HG02870 (cell line): ENCODE data around the gene ANKAR.
"Not testable (repeated sequence)": the region's sequence is repeated elsewhere in the genome, so short reads cannot be mapped to it uniquely, and the experiment has no call there.

Source experiments
- ATAC-seq: cut with Tn5 transposase; IDR thresholded peaks from one replicate; pipeline ENCODE4 v1.9.1; 2021; ENCODE audit warnings: mild to moderate bottlenecking, moderate library complexity; ENCODE audit not compliant: unreplicated experiment

Gene ANKAR

DNA sequence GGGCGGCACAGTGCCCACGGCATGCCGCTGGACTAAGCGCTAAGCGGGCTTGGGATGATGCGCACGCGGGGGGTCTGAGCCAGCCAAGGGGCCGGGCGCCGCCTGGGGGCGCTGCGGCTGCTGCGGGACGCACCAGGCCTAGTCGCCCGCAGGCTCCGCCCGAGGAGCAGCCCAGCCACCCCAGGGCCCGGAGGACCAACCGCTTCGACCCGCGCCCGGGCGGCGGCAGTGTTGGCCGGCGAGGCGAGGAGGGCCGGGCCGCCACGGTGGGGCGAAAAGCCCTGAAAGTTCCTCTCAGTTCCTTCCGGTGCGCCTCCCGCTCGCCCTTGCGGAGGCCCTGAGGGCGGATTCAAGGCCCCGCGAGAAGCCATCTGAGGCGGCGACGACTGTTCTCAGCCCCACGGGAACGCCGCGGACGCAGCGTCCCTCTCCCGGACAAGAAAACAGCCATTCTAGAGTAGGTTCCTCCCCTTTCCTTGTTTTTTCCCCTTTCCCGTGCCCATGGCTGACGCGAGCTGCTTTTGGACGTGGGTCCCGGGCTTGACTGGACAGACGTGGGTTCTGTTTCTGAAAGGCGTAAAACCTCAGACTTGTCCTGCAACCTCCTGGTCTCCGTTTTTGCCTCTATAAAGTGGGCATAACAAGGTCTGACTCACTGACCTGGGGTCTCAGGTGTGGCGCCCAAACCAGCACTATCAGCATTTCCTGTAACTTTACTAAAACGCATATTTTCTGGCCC is at the start of gene ANKAR:
Gene ANKAR (plus strand): TSS at position 297 of the 739 bp plus-strand sequence. CDS start 1,821 bp downstream, outside the sequence.
- ATAC-seq, result peak; percentile 91

- ATAC-seq, result no peak
Measured at GRCh38 chr2:189625636-189626035, 48.8 kb upstream of the ANKAR start.

GRCh38 chr2:189627789-189628188 is 46.7 kb upstream of the ANKAR start:
- ATAC-seq, result no peak

GRCh38 chr2:189628817-189629530 is 45.5 kb upstream of the ANKAR start:
- ATAC-seq, result no peak

GRCh38 chr2:189629531-189630453 is 44.7 kb upstream of the ANKAR start:
- ATAC-seq, result no peak

GRCh38 chr2:189631849-189632248 is 42.6 kb upstream of the ANKAR start:
- ATAC-seq, result no peak

- ATAC-seq, result no peak
Measured at GRCh38 chr2:189633392-189633811, 41.1 kb upstream of the ANKAR start.

- no peak for ATAC-seq
Measured at GRCh38 chr2:189635353-189635752, 39.1 kb upstream of the ANKAR start.

- ATAC-seq, result no peak
Measured at GRCh38 chr2:189638301-189639006, 36.0 kb upstream of the ANKAR start.

GRCh38 chr2:189639007-189639609 is 35.4 kb upstream of the ANKAR start:
- no peak for ATAC-seq

GRCh38 chr2:189641002-189641401 is 33.5 kb upstream of the ANKAR start:
- no peak for ATAC-seq

- no peak for ATAC-seq
Measured at GRCh38 chr2:189641590-189641989, 32.9 kb upstream of the ANKAR start.

GRCh38 chr2:189646521-189646920 is 27.9 kb upstream of the ANKAR start:
- no peak for ATAC-seq

GRCh38 chr2:189648846-189649509 is 25.5 kb upstream of the ANKAR start:
- ATAC-seq, result no peak

DNA sequence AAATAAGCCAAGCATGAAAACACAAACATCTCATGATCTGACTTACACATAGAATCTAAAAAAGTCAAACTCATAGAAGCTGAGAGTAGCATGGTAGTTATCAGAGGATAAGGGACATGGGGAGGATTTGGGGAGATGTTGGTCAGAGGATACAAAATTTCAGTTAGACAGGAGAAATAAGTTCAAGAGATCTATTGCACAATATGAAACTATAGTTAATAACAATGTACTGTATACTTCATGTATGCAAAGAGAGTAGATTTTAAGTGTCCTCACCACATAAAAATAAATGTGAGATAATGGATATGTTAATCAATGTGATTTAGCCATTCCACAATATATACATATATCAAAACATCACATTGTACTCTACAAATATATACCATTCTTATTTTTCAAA is 23.2 kb upstream of the ANKAR start:
- no peak for ATAC-seq

DNA sequence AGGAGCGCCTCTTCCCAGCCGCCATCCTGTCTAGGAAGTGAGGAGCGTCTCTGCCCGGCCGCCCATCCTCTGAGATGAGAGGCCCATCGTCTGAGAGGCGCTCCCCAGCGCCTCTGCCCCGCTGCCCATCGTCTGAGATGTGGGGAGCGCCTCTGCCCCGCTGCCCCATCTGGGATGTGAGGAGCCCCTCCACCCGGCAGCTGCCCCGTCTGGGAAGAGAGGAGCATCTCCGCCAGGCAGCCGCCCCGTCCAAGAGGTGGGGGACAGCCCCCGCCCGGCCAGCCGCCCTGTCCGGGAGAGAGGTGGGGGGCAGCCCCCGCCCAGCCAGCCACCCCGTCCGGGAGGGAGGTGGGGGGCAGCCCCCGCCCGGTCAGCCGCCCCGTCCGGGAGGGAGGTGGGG is 21.0 kb upstream of the ANKAR start:
- not testable (repeated sequence) for ATAC-seq

GRCh38 chr2:189654641-189655040 is 19.8 kb upstream of the ANKAR start:
- no peak for ATAC-seq

GRCh38 chr2:189657867-189658266 is 16.6 kb upstream of the ANKAR start:
- peak; percentile 57 for ATAC-seq

DNA sequence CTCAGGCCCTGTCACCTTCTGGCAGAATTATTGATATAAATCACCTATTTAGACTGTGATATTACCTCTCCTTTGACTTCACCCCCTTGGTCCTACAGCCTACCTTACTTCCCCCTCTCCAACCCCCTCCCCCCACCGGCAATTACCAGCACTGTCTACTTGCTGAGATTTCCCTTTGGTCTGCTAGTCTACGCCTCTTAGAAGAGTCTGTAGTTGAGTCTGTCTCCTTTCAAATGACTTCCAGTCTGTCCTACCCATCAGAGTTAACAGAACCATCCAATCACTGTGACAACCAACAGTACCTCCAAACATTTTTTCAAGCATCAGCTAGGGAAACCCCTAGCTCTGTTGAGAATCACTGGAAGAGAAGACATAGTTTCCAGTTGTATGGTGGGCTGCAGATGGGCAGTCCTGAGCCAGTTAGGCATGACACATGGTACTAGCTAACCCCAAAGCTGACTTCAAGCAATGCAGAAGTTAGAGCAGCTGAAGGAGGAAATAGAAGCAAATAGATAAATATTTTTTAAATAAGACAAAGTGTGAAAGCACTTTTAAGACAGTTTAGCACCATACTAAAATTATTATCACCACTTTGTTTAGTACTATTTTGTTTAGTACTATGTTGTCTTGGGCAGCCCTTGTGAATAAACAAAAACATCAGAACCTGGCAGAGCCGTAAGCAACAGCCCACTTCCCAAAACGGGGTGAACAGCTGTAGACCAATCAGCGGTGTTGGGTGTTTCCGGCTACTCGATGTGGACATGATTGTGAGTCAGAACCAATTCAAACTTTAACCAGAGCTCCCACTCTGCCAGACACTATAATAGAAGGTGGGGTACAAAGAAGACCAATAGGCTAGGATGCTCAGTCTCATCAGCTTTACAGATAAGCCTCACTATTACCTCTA is 15.9 kb upstream of the ANKAR start:
- ATAC-seq, result no peak
